Non-pigmented ciliary epithelial cell (primary cell): ENCODE results near the gene FAM24B.
A peak's percentile ranks its signal among the peaks of the same experiment; 100 is the strongest.
"Not testable (repeated sequence)": the region's sequence is repeated elsewhere in the genome, so short reads cannot be mapped to it uniquely, and the experiment has no call there.

Experiments
- DNase-seq: peaks from one replicate; pipeline ENCODE4 v3.0.0-alpha.2; 2010; ENCODE audit warnings: low read depth

The FAM24B gene

DNA sequence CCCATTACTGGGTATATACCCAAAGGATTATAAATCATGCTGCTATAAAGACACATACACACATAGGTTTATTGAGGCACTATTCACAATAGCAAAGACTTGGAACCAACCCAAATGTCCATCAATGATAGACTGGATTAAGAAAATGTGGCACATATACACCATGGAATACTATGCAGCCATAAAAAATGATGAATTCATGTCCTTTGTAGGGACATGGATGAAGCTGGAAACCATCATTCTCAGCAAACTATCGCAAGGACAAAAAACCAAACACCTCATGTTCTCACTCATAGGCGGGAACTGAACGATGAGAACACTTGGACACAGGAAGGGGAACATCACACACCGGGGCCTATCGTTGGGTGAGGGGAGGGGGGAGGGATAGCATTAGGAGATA is 21.3 kb downstream of the FAM24B start:
- not testable (repeated sequence) for DNase-seq

DNA sequence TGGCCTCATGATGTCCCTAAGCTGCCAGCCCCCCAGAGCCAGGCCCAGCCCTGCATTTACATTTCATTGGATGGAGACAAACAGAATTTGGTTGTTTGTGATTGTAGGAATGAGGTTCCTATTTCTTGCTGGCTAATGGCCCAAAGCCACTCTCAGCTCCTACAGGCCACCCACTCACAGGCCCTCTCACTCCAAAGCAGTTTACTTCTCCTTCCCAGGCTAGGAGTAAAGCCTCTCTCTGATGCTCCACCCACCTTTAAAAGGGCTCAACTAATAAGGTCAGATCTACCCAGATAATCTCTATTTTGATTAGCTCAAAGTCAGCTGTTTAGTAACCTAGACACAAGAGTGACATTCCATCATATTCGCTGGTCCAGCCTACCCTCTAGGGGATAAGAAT is 22.5 kb downstream of the FAM24B start:
- no peak for DNase-seq

DNA sequence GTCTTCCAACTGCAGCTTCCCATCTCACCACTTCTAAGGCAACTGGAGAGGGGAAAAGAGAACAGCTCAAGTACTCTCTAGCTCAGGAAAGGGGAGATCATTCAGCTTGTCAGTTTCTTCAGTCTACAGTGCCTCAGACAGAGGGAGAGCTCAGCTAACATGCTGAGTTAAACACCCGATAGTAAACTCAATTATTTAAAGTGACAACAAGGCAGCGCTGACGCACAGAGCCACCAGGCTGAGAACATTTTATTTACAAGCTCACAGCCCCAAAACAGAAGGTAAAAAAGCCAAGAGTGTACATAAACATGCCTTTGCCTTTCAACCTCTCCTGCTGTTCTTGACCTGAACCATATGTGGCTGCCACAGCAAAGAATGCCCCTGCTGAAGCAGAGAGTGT is 23.6 kb downstream of the FAM24B start:
- no peak for DNase-seq

DNA sequence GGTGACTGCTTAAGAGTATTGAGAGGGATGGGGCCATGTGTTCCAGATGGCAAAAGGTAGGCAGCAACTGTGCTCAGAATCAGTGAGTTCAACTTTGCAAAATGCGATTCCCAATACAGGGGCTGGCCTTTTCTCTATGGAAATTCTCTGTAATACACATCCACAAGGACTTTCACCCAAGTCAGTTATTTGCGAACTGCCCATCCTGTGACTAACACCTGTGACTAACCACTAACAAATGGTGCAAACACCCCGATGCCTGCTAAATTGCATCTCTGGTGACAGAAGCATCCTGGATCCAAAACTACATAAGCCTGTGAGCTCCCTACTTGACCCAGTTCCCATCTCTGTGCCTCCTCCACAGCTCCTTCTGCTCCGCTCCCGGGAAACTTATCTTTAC is 24.7 kb downstream of the FAM24B start:
- peak; percentile 67 for DNase-seq

DNA sequence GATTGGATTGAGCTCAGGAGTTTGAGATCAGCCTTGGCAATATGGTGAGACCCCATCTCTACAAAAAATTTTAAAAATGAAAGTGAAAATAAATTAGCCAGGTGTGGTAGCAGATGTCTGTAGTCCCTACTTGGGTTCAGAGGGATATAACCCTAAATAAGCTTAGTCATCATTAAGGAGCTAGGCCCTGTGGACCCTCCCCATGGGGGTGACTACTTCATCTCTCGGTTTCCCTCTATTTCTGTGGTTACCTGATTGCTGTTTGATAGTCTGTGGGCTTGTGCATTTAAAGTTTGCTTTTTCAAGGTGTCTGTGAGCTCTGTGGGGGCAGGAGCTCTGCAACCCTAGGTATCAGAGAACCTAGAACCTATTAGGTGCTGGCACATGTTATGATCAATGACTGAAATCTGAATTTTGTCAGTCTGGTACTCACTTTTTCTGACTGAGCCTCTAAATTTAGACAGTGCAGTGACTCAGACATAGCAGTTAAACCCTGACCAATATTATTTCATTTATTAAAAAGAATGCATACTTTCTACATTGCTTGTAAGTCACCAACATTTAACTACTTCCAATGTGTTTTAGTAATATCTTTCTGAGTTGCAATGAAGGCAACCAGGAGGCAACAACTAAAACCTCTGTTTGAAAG is 25.6 kb downstream of the FAM24B start:
- no peak for DNase-seq

DNA sequence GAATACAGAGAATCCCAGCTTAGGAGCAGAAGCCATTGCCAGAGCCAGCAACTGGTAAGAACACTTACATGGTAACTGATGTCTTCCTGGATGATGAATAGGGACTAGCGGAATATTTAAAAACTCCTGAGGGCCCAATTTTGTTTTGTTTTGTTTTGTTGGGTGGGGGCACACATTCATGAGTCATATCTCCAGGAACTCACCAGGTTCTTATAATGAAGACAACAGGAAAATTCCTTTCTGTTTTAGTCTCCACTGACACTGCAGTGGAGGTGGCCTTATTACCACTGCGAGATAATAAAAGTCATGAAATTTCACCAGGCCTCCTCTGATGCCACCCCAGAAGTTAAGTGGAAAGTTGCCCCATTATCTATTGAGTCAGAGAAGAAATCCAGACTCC is 27.1 kb downstream of the FAM24B start:
- DNase-seq, result no peak

DNA sequence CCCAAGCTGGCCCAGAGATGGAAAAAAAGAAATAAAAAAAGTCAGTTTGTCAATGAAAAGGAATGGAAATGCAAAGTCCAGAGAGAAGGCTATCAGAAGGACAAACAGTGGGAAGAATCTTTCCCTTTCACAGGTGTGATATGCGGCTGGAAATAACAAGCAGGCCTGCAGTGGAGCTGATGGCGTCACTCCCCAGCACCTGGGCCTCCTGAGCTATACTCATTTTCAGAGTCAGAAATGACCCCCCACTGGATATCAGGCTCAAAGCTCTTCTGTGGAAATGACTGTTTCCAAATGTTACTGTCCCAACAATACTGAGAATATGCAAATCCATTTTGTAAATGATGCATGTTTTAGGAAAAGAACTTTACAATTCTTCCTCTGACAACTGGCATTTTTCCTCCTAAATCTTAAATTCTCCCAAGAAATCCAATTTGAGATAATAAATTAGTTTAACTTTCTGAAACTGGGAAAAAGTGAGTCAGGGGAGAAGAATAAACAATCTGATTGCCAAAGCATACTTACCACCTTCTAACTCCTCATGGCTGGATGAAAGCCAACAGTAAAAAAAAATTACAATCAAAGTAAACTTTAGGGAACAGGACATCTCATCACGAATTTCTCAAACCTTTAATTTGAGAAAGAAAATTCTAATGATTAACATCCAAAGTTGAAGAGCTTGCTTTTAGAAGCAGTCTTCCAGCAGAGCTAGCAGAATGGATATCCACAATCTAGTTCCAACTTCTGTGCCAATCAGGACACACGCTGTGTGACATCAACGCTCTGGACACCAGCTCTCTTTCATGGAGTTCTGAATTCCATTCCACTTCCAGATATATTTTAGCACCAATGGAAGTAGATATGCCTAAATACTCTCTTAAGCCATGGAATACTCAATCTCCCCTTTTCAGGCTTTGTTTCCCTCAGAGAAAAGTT is 28.4 kb downstream of the FAM24B start:
- DNase-seq, result no peak

DNA sequence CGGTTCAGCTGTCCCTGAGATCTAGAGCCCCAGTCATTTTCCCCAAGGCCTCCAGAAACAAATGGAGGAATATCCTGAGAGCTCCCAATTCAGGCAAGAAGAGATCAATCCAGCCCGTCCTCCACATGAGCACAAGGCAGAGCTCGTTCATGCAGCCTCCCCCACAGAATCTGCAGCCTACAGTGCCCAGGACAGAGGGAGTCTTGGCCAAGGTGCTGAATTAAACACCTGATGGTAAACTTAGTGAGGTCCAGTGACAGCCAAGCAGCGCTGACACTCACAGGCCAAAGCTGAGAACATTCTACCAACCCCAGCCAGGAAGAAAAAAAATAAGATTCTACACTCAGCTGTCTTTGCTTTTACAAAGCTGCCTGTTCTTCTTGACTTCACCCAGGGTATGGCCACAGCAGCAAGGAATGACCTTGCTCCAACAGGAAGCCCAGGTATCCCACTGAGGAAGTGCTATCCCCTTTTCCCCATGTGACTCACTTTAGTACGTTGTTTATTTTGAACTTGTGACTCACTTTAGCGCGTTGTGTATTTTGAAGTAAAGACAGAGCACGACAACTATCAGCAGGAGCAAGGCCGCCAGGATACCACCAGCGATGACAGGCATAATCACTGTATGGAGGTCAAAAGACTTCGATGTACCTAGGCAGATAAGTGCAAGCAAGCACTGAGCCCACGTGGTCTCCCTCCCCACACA is 29.3 kb downstream of the FAM24B start:
- DNase-seq, result no peak

DNA sequence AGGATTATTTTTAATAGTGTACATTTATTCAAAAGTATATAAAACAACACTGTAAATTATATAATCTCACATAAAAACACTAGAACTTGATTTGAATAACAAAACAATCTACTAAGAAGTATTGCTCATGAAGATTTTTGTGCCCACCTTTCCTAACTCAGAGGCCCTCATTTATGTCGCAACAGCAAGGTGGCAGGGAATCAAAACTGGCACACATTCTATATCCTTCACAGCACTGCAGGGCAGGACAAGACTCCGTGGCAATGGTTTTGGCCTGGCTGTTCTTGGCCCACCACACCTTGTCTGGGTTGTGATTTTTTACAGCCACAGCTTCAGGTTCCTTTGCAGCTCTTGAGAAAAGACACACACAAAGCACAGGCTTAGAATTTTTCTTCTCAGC is 30.3 kb downstream of the FAM24B start:
- no peak for DNase-seq

DNA sequence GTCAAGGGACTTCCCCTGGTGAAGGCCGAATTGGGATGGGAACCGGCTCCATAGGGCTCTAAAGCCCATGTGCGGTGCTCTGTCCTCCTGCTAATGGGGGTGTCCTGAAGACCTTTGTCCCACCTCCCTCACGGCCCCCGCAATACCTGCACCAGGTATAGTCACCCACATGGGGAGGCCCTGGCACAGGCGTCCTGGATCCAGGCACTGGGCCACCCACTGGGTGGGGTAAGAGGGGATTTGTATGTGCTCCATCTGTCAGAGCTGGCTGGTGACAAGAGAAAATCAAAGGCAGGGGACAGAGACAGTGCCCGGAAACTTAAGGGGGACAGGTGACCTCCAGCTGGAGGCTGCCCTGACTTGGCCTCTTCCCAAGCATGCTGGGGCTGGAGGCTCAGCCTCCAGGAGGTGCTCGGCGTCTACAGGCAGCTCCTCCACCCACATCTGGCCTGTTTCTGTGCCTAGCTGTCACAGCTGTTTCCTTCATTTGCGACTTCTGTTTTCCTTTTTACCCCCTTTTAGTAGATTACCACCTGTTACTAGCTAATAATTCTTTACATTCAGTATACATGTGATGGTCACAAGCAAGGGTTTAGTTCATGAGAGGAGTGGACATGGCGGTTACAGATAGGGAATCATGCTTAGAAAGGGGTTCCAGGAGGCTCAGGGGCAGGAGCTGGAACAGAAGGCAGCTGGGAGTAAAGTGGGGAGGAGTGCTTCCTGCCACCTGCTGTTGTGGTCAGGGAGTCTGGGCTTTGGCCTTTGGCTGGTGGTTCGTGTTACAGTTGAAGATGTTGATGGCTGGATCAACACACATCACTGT is 31.4 kb downstream of the FAM24B start:
- DNase-seq, result no peak

DNA sequence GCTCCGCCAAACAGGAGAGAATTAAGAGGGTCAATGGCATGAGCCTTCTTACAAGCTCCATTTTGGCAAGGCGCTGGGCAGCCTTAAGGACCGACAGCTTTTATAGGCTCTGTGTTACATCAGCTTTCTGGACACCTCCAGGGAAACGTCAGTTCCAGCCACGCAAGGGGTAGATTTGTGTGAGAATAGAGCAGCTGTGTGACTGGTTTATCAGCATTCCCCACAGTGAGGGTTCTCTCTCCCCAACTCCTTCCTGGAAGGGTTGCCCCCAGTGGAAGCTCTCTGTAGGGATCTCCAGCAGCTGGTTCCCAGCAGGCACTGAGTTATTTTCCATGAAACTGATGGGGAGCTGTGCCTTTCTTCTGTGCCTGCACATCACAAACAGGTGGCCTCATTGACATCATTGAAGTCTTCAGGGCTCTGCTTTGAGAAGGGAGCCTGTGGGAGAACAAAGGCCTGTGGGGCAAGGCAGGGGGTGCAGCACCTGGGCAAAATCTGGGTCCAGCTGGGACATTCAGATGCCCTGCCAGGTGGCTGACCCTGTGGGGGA is 33.5 kb downstream of the FAM24B start, which contains the start of gene CUZD1:
Gene CUZD1, minus strand, starts transcription at position 75 of the 550 bp plus-strand sequence. Its CDS starts 14 bp downstream, at position 61.
- DNase-seq, result no peak

DNA sequence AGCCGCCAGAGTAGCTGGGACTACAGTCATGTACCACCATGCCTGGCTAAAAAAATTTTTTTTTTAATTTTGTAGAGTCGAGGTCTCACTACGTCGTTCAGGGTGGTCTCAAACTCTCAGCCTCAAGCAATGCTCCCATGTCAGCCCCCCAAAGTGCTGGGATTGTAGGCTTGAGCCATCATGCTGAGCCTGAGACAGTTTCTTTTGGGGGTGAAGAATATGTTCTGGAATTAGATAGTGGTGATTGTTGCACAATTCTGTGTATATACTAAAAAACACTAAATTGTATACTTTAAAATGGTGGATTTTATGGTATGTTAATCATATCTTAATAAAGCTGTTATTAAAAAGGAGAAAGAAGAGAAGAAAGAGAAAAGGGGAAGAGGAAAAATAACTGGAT is 35.2 kb downstream of the FAM24B start:
- no peak for DNase-seq

DNA sequence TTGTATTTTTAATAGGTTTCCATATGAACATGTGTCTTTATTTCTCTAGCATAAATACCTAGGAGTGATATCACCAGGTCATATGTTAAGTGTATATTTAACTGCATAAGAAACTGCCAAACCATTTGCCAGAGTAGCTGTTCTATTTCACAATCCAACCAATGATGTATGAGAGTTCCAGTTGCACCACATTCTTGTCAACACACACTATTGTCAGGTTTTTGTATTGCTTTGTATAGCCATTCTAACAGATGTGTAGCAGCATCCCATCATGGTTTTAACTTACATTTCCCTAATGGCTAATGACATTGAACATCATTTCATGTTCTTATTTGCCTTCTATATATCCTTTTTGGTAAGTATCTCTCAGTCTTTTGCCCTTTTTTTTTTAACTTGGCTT is 37.8 kb downstream of the FAM24B start:
- no peak for DNase-seq

DNA sequence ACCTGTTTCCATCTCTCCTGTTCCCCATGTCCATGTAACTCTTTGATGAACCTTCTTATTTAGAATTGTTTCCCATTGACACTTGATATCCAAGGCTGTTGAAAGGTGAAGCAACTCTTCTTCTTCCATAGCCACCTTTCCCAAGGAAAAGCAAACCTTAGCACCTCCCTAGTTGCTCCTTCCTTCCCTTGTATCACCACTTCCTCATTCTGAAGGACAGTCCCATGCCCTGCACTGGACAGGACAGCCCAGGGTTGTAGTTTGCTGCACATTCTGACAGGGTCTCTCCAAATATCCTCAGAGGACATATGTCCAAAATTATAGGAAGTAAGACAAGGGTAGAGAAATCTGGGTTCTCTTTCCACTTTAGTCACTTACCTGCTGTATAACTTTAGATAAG is 39.9 kb downstream of the FAM24B start:
- no peak for DNase-seq

DNA sequence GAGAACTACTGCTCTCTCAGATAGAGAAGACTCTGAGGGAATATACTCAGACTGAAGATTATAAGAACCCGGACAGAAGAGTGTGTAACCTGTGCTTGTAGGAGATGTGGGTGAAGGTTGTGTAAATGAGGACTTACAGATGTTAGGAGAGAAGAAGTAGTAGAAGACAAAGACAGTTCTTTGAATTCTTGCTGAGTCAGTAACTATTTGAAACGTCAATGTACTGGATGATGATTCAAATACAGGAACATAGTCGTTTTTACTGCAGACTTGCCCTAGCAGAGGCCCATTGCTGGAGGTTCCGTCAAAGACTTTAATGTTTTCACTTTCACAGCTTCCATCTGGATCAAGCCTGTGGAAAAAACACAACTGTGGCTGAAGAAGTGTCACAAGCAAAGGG is 40.5 kb downstream of the FAM24B start:
- no peak for DNase-seq

DNA sequence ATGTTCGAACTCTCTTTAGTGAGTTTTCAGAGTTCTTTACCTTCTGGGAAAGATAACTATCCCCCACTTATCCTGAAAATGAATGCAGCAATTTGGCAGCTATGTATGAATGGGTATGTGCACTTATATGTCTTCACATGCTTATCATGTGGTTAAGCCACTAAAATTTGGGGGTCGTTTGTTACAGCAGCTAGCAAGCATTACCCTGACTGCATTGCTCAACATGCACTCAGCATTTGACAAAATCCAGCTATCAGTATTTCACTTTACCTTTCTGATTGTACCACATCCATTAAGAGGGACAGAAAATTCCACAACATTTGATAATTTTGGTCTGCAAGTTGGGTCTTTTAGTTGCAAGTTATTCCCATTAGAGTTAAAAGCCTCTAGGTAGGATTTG is 43.5 kb downstream of the FAM24B start:
- DNase-seq, result no peak

DNA sequence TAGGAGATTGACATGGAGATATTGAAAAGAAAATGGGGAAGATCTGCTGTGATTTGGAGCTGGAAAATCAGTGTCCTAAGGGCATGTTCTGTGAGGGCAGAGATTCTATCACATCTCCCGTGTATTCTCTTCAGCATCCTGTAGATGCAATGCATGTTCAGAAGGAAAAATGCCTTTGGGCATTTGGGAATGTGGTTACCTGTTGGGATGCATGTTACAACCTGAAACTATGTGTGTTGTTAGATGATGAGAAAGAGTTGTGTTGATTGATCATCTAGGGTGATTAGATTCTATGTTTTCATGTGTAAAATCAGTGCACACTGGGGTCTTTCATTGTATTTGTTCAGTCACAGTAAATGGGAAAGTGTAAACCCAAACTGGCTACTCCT is 48.4 kb downstream of the FAM24B start:
- no peak for DNase-seq

DNA sequence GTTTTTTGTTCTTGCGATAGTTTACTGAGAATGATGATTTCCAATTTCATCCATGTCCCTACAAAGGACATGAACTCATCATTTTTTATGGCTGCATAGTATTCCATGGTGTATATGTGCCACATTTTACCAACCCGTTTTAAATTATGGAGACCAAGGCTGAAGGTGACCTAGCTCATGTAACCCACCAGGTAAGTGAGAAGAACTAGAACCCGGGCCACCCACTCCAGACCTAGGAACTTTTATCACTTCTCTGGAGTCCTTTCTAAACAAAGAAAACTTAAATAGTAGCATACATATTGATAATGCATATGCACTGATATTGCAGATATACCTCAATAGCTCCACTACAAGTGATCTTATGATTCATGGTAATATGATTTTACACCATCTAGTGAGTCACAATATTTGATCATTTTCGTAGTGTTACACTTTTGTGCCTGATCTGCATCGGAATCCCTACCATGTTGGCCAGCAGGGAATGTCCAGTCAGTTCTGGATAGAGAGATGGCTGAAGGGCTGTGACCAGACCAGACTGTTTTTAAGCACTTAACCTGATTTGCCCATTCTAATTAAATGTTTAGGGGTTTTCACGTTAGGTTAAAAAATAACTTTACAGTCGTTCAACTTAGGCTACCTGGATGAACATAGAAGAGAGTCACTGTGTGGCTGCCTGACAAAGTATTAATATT is 49.0 kb downstream of the FAM24B start:
- no peak for DNase-seq

DNA sequence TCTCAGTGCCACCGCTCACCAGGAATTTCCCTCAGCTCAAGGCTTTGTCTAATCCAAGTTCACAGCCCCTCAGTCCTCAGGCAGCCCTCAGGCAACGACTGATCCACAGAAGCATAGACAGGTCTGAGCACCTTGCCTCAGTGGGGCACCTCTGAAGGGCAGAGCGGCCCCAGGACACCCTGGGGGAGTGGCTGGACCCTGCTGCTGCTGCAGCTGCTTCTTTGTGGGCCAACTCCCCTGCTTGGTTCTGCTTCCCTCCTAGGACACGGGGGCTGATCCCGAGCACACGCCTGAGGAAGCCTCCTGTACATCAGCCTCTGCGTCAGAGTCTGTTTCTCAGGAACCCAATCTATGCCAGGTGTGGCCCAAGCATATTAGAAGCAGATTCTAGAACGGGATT is 49.9 kb downstream of the FAM24B start:
- DNase-seq, result no peak

DNA sequence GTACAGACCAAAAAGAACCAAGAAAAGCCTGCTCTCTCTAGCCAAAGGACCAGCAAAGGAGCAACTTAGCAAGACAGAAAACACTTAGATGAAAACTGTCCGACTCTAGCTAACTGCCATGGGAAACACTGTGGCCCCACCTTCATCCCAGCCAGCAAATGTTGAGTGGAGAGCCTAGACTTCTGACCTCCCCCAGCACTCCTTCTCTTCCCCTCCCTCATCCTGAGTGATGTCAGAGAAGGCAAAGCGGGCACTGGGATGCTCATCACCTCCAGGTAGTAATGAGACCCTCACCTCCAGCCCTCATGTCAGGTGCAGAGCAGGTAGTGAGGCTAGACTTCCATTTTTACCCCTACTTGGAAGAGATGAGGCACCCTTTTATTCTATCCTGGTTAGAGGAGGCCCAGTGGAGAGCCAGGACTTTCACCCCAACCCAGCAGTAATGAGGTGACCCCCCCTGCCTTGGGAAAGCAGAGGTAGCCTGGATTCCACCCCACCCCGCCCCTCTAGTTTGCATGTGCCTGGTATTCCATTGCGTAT is 50.6 kb downstream of the FAM24B start:
- no peak for DNase-seq

DNA sequence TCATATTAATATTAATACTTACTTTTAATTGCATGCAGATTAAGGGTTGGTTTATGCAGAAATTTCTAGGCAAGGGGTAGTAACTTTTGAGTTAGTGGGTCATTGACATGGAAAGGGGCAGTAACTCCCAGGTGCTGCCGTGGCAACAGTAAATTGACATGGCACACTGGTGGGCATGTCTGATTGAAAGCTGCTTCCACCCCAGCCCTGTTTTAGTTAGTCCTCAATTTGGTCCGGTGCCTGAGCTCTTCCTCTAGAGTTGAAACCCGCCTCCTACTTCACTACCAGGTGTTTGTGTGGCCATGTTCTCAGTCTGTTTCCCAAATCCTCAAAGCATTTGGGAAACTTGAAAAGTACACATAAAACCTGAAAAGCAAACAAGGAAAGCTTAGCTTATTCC is 52.1 kb downstream of the FAM24B start:
- no peak for DNase-seq
